IPS-11a (cell line): ENCODE results near the gene TMPO.
A peak's percentile ranks its signal among the peaks of the same experiment; 100 is the strongest.
"Not testable (repeated sequence)": the region's sequence is repeated elsewhere in the genome, so short reads cannot be mapped to it uniquely, and the experiment has no call there.

Experiments
- H3K4me3 ChIP-seq: one replicate; pipeline ENCODE4 v1.5.1; 2013; ENCODE audit warnings: low read depth, low read length, control low read depth

TMPO gene, protein sequence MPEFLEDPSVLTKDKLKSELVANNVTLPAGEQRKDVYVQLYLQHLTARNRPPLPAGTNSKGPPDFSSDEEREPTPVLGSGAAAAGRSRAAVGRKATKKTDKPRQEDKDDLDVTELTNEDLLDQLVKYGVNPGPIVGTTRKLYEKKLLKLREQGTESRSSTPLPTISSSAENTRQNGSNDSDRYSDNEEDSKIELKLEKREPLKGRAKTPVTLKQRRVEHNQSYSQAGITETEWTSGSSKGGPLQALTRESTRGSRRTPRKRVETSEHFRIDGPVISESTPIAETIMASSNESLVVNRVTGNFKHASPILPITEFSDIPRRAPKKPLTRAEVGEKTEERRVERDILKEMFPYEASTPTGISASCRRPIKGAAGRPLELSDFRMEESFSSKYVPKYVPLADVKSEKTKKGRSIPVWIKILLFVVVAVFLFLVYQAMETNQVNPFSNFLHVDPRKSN

GRCh38 chr12:98515287-98516110, at the start of gene TMPO:
TSS of gene TMPO (plus strand) at chr12:98515590. CDS start at chr12:98515868, 278 bp downstream.
- H3K4me3 ChIP-seq: peak within 1 kb of the TSS; percentile 93

DNA sequence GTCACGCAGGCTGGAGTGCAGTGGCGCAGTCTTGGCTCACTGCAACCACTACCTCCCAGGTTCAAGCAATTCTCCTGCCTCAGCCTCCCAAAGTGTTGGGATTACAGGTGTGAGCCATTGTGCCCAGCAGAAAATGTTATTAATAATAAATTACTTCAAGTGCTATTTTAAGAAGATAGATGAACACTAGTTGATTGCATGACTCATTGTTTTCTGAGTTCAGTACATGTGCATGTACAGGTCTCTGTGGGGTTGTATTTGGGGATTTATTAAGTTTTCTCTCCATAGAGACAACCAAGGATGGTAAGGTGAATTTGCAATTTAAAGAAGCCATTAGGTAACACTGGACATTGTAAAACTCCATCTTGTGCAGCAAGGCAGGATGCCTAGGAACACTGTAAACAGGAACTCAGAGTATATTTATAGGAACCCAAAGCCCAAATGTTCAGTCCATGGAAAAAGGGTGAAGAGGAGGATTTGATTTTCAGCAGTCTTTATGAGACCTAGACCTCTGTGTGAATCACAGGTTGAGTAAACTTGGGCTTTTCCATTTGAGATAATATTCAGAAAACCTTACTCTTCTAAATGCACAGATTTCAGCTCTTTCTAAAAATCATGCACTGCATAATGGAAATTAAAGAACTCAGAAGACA, 49.3 kb upstream of the TMPO start:
- H3K4me3 ChIP-seq: no peak overlapping the region

DNA sequence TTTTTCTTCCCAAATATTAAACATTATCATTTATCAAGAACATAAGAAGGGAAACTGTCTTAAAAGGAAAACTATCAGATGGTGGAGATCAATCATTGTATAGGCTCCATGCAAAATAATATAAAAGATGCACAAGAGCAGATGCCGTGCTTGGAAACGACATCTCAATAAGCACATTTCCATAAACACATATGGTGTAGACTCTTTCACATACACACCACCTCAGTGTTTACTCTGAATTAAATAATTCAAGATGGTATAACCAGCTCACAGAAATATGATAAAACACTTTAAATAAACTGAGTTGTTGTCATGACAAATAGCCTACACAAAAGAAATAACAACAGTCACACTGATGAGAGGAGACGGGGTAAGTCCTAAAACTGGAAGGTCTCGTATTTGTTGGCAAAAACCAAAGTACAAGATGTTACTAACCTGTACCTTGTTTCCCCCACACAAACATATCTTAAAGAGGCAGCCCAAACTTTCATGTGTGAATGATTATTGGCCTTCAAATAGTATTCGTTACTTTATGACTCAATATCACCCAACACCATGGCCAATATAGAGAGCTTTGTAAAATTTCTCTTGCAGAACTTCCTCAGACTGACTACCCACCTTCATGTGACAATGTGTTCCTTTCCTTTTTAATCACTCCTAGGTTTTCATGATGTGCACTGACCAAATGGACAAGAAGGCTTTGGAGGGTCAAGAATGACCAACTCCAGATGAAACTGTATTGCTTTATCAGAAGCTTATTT, 48.6 kb upstream of the TMPO start:
- no peak overlapping the region for H3K4me3 ChIP-seq

DNA sequence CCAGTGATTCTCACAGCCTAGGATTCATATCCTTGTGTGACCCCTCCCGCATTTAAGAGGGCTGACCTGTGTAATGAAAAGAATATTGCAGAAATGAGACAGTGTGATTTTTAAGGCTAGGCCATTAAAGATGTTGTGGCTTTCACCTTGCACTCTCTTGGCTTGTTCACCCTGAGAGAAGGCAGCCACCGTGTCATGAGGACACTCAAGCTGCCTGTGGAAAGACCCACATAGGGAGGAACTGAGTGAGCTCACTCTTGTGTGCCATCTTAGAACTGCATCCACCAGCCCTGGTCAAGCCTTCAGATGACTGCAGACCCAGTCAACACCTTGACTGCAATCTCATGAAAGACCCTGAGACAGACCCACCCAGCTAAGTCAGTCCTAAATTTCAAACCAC, 46.3 kb upstream of the TMPO start:
- H3K4me3 ChIP-seq: no peak overlapping the region

- H3K4me3 ChIP-seq: no peak overlapping the region
Measured at GRCh38 chr12:98470469-98471082, 44.8 kb upstream of the TMPO start.

DNA sequence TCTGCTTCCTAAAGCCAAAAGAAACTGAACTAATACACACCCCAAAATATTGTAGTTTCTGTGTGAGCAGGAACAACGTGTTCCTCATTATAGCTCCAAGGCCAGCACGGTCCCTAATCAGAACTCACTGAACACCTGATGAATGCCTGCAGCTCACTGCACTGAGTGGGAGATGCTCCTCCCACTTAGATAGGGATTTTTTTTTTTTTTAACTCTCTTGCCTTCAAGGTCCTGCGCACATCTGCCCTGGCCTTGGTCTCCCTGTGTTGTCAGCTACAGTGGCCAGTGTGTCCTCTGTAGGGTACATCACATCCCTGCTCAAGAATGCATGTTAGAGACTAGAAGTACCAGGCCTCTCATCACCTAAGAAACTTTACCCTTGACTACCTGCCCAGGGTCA, 44.3 kb upstream of the TMPO start:
- H3K4me3 ChIP-seq: no peak overlapping the region

GRCh38 chr12:98475565-98475908, 39.9 kb upstream of the TMPO start:
- no peak overlapping the region for H3K4me3 ChIP-seq

- no peak overlapping the region for H3K4me3 ChIP-seq
Measured at GRCh38 chr12:98478606-98479005, 36.8 kb upstream of the TMPO start.

- H3K4me3 ChIP-seq: no peak overlapping the region
Measured at GRCh38 chr12:98483621-98484503, 31.5 kb upstream of the TMPO start.

GRCh38 chr12:98485792-98486340, 29.5 kb upstream of the TMPO start:
- H3K4me3 ChIP-seq: no peak overlapping the region

DNA sequence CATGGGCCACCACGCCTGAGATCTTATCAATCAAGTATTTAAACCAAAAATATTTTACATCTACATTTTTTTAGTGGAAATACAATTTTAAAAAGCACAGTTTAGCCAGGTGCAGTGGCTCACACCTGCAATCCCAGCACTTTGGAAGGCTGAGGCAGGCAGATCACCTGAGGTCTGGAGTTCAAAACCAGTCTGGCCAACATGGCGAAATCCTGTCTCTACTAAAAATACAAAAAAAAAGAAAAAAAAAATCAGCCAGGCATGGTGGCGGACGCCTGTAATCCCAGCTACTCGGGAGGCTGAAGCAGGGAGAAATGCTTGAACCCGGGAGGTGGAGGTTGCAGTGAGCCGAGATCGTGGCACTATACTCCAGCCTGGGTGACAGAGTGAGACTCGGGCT, 27.0 kb upstream of the TMPO start:
- H3K4me3 ChIP-seq: not testable (repeated sequence)

GRCh38 chr12:98489176-98489575, 26.2 kb upstream of the TMPO start:
- no peak overlapping the region for H3K4me3 ChIP-seq

DNA sequence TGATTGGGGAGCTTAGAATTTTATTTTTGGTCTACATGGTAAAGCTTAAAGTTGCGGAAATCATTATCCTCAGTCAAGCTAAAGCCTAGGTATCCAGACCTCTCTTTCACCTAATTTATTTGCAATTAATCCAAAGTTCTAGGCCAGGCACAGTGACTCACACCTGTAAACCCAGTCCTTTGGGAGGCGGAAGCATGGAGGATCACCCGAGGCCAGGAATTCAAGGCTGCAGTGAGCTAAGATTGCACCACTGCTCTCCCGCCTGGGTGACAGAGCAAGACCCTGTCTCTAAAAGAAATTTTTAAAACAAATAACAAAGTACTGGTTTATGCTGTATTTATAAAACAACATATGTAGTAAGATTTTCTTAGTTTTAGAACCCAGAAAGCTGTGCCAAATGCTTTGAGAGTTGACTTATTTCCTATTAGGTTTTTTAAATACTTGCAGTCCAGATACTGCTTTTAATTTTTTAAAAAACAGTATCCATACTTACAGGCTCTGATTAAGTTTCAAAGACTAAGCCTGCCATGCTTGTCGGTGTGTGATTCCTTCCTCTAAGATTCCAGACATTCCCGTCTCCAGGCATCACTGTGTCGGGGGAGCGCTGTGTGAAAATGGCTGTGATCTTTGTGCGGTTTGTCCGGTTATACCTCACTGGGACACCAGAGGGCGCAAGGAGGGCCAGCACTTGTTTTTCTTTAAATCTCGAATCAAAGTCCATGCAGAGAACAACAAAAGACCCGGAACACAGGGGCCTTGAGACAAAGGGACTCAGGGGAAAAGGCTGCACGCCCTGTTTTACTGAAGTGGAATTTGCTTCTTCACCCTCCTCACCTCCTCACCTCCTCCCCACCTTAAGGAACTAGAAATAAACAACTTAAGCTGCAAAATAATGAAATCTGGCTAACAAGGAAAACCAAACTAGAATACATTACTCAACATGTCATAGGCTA, 24.6 kb upstream of the TMPO start:
- H3K4me3 ChIP-seq: no peak overlapping the region

GRCh38 chr12:98492580-98493140, 22.7 kb upstream of the TMPO start:
- H3K4me3 ChIP-seq: no peak overlapping the region

DNA sequence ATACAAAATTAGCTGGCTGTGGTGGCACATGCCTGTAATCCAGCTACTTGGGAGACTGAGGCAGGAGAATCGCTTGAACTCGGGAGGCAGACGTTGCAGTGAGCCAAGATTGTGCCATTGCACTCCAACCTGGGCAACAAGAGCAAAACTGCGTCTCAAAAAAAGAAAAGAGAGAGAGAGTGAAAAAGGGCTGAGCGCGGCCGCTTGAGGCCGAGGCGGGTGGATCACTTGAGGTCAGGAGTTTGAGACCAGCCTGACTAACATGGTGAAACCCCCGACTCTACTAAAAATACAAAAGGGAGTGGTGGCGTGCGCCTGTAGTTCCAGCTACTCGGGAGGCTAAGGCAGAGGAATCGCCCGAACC, 14.1 kb upstream of the TMPO start:
- not testable (repeated sequence) for H3K4me3 ChIP-seq

DNA sequence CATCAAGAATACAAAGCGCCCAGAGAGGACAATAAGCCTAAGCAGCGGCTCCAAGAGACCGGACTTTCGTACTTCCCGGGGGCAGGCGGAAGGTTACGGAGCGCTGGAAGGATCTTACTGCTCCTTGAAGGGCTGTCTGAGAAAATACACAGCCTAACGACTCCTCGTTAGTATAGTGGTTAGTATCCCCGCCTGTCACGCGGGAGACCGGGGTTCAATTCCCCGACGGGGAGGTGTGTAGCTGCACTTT, 12.1 kb upstream of the TMPO start:
- H3K4me3 ChIP-seq: peak overlapping the region; percentile 93

DNA sequence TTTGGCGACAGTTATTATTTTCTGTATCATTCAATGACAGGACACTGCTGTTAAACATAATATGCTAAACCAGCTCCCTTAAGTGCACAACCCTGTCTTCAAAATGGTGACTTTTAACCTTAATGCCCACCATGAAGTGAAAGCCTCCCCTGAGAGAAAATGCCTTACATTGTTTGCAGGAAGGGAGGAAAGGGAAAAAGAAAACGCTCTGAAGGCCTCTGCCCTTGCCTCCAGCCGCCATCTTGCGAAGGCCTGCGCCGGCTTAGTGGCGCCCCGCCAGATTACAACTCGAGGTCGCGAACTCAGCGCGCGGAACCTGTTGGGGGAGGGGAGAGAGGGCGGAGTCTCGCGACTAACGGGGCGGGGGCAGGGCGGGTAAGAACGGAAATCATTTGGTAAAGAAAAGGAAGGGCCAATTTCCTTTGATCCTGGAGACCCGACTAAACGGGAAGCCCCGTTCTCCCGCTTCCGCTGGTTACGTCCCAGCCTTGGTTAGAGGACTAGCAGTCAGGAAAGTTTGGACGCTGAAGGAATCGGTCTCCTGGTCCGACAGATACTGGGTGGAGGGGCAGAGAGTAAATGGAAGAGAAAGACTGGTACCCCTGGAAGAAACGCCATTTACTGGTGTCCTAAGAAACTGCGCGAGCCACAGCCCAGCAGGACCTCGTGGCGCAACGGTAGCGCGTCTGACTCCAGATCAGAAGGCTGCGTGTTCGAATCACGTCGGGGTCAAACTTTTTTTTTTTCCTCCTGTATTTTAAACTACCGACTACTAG, 11.6 kb upstream of the TMPO start:
- H3K4me3 ChIP-seq: peak overlapping the region; percentile 93

GRCh38 chr12:98504368-98504617, 11.1 kb upstream of the TMPO start:
- peak overlapping the region; percentile 93 for H3K4me3 ChIP-seq
